Upper lobe of left lung (tissue), 4 donors: ENCODE results near the gene FOLR1.

ENCODE experiments used
- CTCF ChIP-seq, 6 experiments: fragments of 450-650 bp in 4 of 6; fragments of 200-600 bp in 2 of 6; sonication (generic) in 2 of 6; IDR thresholded peaks; one replicate each; pipeline ENCODE4 v1.5.1; 2016 to 2019; ENCODE audit warnings: antibody characterized with exemption in 6 of 6
- EP300 ChIP-seq, 4 donors: sonication (generic); formaldehyde crosslinking; IDR thresholded peaks; one replicate each; pipeline ENCODE4 v1.5.1; 2017; ENCODE audit warnings: antibody characterized with exemption in 4 of 4, control low read depth in 2 of 4
- POLR2A ChIP-seq, 4 donors: fragments of 450-650 bp; IDR thresholded peaks; one replicate each; pipeline ENCODE4 v1.5.1; 2016 to 2017; ENCODE audit warnings: antibody characterized with exemption in 4 of 4, mild to moderate bottlenecking in 2 of 4

- no peak for TF ChIP-seq CTCF (IDR thresholded peaks at IDR 0.05)
- TF ChIP-seq EP300 (IDR thresholded peaks at IDR 0.05): no peak
- no peak for TF ChIP-seq POLR2A (IDR thresholded peaks at IDR 0.05)
Observed at GRCh38 chr11:72222106-72222891, 30.4 kb downstream of the FOLR1 start.
